Loucy (cell line): Measurements from ENCODE around the gene CETP.

Experiments
- H2AFZ ChIP-seq: fragments of 200-600 bp; sonication (generic); 2 replicates; pipeline ENCODE4 v1.6.0; 2016; ENCODE audit warnings: antibody characterized with exemption, mild to moderate bottlenecking, low read length, moderate library complexity
- H3F3A ChIP-seq: fragments of 200-600 bp; 2 replicates; pipeline ENCODE4 v1.6.0; 2016; ENCODE audit warnings: antibody characterized with exemption, low read depth, mild to moderate bottlenecking
- H3K27me3 ChIP-seq: fragments of 200-600 bp; sonication (generic); 2 replicates; pipeline ENCODE4 v1.6.1; 2014; ENCODE audit warnings: low read length, mild to moderate bottlenecking; ENCODE audit not compliant: insufficient read depth, poor library complexity, severe bottlenecking
- H3K36me3 ChIP-seq: fragments of 200-600 bp; sonication (generic); 2 replicates; pipeline ENCODE4 v1.6.1; 2016; ENCODE audit warnings: low read length; ENCODE audit not compliant: insufficient read depth
- H3K4me1 ChIP-seq: fragments of 200-600 bp; sonication (generic); 2 replicates; pipeline ENCODE4 v1.5.1; 2014; ENCODE audit warnings: low read length, mild to moderate bottlenecking; ENCODE audit not compliant: insufficient read depth, poor library complexity, severe bottlenecking
- H3K4me2 ChIP-seq: fragments of 200-600 bp; sonication (generic); 2 replicates; pipeline ENCODE4 v1.6.0; 2014; ENCODE audit warnings: antibody characterized with exemption, low read length, low read depth, mild to moderate bottlenecking; ENCODE audit not compliant: poor library complexity, severe bottlenecking
- H3K4me3 ChIP-seq: fragments of 200-600 bp; sonication (generic); 2 replicates; pipeline ENCODE4 v1.5.1; 2014; ENCODE audit warnings: low read length, mild to moderate bottlenecking, mixed read lengths; ENCODE audit not compliant: poor library complexity, severe bottlenecking
- H3K79me2 ChIP-seq: fragments of 200-600 bp; sonication (generic); 2 replicates; pipeline ENCODE4 v1.6.1; 2014; ENCODE audit warnings: low read length; ENCODE audit not compliant: insufficient read depth
- H3K9ac ChIP-seq: fragments of 200-600 bp; sonication (generic); 2 replicates; pipeline ENCODE4 v1.6.0; 2014; ENCODE audit warnings: mild to moderate bottlenecking, low read depth, low read length, moderate library complexity; ENCODE audit not compliant: poor library complexity, severe bottlenecking
- H3K9me2 ChIP-seq: fragments of 200-600 bp; sonication (generic); replicated peaks from 2 replicates; pipeline ENCODE4 v1.6.1; 2016; ENCODE audit warnings: low read depth, low read length, mixed read lengths
- H3K9me3 ChIP-seq: fragments of 200-600 bp; sonication (generic); 2 replicates; pipeline ENCODE4 v1.6.1; 2014; ENCODE audit warnings: mild to moderate bottlenecking, antibody characterized with exemption, low read length, low read depth; ENCODE audit not compliant: insufficient read depth
- H4K20me1 ChIP-seq: fragments of 200-600 bp; sonication (generic); 2 replicates; pipeline ENCODE4 v1.6.0; 2014; ENCODE audit warnings: antibody characterized with exemption, low read length, mild to moderate bottlenecking; ENCODE audit not compliant: insufficient read depth, poor library complexity, severe bottlenecking
- EZH2phosphoT487 ChIP-seq: fragments of 200-600 bp; IDR thresholded peaks from 2 replicates; pipeline ENCODE4 v1.6.1; 2018; ENCODE audit warnings: antibody characterized with exemption, mild to moderate bottlenecking, moderate library complexity, borderline replicate concordance
- TF ChIP-seq, protein P1 (sequence below): fragments of 200-600 bp; sonication (generic); conservative IDR thresholded peaks from 2 replicates; pipeline ENCODE4 v1.5.1; 2014; ENCODE audit warnings: mild to moderate bottlenecking, antibody characterized with exemption, low read length

Gene CETP

GRCh38 chr16:56941856-56942331, 19.9 kb upstream of the CETP start:
- no peak overlapping the region for H3K9ac ChIP-seq

DNA sequence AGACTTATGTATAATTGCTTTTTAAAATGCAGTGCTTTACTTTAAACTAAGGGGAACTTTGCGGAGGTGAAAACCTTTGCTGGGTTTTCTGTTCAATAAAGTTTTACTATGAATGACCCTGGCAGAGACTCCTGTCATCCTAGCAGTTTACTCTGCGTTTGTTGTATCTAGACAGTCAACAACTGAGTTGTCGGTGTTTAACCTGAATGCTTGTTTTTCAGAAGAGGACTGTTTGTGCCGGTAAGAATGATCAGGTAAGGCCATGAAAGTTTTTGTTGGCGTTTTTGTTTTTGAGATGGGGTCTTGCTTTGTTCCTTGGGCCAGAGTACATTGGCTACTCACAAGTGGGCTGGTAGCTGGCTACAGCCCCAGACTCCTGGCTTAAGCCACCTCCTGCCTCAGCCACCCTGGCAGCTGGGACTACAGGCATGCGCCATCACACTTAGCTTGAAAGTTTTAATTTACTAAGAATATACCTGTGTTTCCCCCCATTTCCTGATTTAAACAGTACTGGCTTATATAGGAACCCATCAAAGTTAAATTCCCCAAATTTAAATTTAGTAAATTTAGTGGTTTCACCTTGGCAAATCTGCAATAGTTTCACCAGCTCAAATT, 17.9 kb upstream of the CETP start:
- peaks cover 5% of the 10 kb centered on the region for H3K4me1 ChIP-seq
- H3K4me2 ChIP-seq: no peak overlapping the region
- H3K9ac ChIP-seq: no peak overlapping the region
- H3K9me2 ChIP-seq: no peaks in the 10 kb centered on the region
- H3K36me3 ChIP-seq: peaks cover 64% of the 10 kb centered on the region
- H3K4me3 ChIP-seq: no peak overlapping the region
- H3K27me3 ChIP-seq: no peaks in the 10 kb centered on the region
- no peaks in the 10 kb centered on the region for H3F3A ChIP-seq
- no peaks in the 10 kb centered on the region for H3K9me3 ChIP-seq
- no peak overlapping the region for H2AFZ ChIP-seq
- TF ChIP-seq EZH2phosphoT487: no peak
- TF ChIP-seq, protein P1, sequence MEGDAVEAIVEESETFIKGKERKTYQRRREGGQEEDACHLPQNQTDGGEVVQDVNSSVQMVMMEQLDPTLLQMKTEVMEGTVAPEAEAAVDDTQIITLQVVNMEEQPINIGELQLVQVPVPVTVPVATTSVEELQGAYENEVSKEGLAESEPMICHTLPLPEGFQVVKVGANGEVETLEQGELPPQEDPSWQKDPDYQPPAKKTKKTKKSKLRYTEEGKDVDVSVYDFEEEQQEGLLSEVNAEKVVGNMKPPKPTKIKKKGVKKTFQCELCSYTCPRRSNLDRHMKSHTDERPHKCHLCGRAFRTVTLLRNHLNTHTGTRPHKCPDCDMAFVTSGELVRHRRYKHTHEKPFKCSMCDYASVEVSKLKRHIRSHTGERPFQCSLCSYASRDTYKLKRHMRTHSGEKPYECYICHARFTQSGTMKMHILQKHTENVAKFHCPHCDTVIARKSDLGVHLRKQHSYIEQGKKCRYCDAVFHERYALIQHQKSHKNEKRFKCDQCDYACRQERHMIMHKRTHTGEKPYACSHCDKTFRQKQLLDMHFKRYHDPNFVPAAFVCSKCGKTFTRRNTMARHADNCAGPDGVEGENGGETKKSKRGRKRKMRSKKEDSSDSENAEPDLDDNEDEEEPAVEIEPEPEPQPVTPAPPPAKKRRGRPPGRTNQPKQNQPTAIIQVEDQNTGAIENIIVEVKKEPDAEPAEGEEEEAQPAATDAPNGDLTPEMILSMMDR: no peak
- peaks cover 10% of the 10 kb centered on the region; the same call in 1 of the 2 replicates for H3K79me2 ChIP-seq
- H4K20me1 ChIP-seq: no peaks in the 10 kb centered on the region

More at GRCh38 chr16:56941856-56942331, 19.9 kb upstream of the CETP start:
- Histone ChIP-seq H3F3A (no peaks in the 10 kb centered on the region), H3K4me1 (peaks cover 14% of the 10 kb centered on the region), H3K4me3 (no peak overlapping the region), H3K27me3 (no peaks in the 10 kb centered on the region), H3K9me3 (no peaks in the 10 kb centered on the region), H3K4me2 (no peak overlapping the region), H2AFZ (no peak overlapping the region), H3K79me2 (peaks cover 22% of the 10 kb centered on the region; the same call in 1 of the 2 replicates), H3K36me3 (peaks cover 81% of the 10 kb centered on the region), H4K20me1 (peaks cover 3% of the 10 kb centered on the region), H3K9me2 (no peaks in the 10 kb centered on the region)
- TF ChIP-seq, protein P1: no peak
- no peak for TF ChIP-seq EZH2phosphoT487

DNA sequence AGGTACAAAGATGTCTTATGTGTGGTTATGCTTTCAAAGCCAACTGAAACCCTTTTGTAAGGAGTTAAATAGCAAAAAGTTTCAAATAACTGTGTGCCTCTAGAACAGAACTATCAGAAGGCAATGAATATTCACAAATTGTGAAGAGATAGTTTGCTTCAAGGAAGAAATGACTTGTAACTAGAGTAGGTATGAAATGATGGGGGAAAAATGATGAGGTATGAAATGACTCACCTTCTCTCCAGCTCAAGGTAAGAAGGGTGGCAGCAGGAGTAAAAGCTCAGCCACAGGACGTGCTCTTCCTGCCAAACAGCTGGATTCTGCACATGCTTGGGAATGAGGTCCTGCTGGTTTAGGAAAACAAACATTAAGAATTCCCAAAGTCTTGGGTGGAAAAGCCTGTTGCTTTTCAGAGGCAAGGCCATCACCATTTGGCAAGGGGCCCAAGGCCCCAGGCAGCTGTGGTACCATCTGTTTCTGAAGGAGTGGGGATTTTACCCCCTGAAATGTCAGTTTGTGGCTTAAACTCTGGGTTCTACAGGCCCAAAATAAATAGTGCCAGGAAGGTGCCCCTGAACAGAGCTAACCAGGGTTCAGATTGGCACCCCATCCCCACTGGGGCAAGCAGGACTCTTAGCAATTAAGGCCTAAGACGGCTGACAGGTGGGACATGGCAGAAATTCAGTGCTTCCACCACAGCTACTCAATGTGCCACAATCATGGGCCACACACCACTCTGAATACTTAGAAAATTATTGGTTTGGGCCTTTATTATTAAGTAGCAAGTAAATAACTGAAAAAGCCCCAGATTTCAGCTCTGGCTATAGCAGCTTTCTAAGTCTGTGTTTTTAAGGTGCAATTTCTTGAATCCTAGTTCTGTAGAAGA, 16.6 kb upstream of the CETP start:
- no peaks in the 10 kb centered on the region for H3K9me2 ChIP-seq
- H3K4me2 ChIP-seq: no peak overlapping the region
- TF ChIP-seq, protein P1: no peak
- no peak for TF ChIP-seq EZH2phosphoT487
- H3K9ac ChIP-seq: no peak overlapping the region
- no peaks in the 10 kb centered on the region for H4K20me1 ChIP-seq
- H3K4me3 ChIP-seq: no peak overlapping the region
- peaks cover 50% of the 10 kb centered on the region for H3K36me3 ChIP-seq
- no peaks in the 10 kb centered on the region for H3K9me3 ChIP-seq
- no peaks in the 10 kb centered on the region for H3K79me2 ChIP-seq
- no peaks in the 10 kb centered on the region for H3F3A ChIP-seq
- H3K4me1 ChIP-seq: no peaks in the 10 kb centered on the region
- no peak overlapping the region for H2AFZ ChIP-seq
- no peaks in the 10 kb centered on the region for H3K27me3 ChIP-seq
